WTC11 (cell line): ENCODE measurements around the gene ESYT2. TPM values are rescaled to one million over a fixed set of nuclear protein-coding genes. Genes with fewer than 3 reads are reported as not detected.

Source experiments
- ATAC-seq: fragments of 200-7000 bp; cut with Tn5 transposase; 2 replicates; pipeline ENCODE4 v1.10.0; 2021; ENCODE audit warnings: mild to moderate bottlenecking, moderate library complexity
- CTCF ChIA-PET: fragments of 300-600 bp; sonication (Branson Sonifier 250); formaldehyde crosslinking; loops from one replicate; lab custom pipeline; 2021; ENCODE audit warnings: antibody characterized with exemption; lab: Charles Lee
- POLR2A ChIA-PET: fragments of 350-600 bp; sonication (Branson Sonifier 250); formaldehyde crosslinking; loops from one replicate; lab custom pipeline; 2021; ENCODE audit warnings: antibody characterized with exemption; lab: Charles Lee
- DNase-seq: peaks from one replicate; pipeline ENCODE4 v3.0.0; 2021; ENCODE audit warnings: low spot score
- H3K27ac Mint-ChIP-seq: 2 replicates; pipeline ENCODE4 v1.8.0; 2021; ENCODE audit warnings: mixed read lengths
- H3K27me3 Mint-ChIP-seq: 2 replicates; pipeline ENCODE4 v1.8.0; 2021; ENCODE audit warnings: low read depth, mild to moderate bottlenecking, moderate library complexity, mixed read lengths
- H3K36me3 Mint-ChIP-seq: 2 replicates; pipeline ENCODE4 v1.8.0; 2021; ENCODE audit warnings: mixed read lengths
- H3K4me1 Mint-ChIP-seq: 2 replicates; pipeline ENCODE4 v1.8.0; 2022; ENCODE audit warnings: mixed read lengths
- H3K4me3 Mint-ChIP-seq: 2 replicates; pipeline ENCODE4 v1.8.0; 2021; ENCODE audit warnings: mild to moderate bottlenecking, moderate library complexity, mixed read lengths
- H3K9me3 Mint-ChIP-seq: 2 replicates; pipeline ENCODE4 v1.8.0; 2021; ENCODE audit warnings: mixed read lengths
- FOXP1 ChIP-seq: sonication (generic); formaldehyde crosslinking; IDR thresholded peaks from 2 replicates; pipeline ENCODE4 v1.8.0; 2022; ENCODE audit warnings: missing genetic modification reagents, mild to moderate bottlenecking, moderate library complexity, borderline replicate concordance
- GRHL2 ChIP-seq: fragments of 250-450 bp; sonication (Bioruptor Pico); IDR thresholded peaks from 2 replicates; pipeline ENCODE4 v1.8.0; 2022; ENCODE audit warnings: mild to moderate bottlenecking, moderate library complexity; ENCODE audit not compliant: insufficient replicate concordance, severe bottlenecking
- MYBL2 ChIP-seq: sonication (generic); formaldehyde crosslinking; IDR thresholded peaks from 2 replicates; pipeline ENCODE4 v1.8.1; 2023; ENCODE audit warnings: mild to moderate bottlenecking, moderate library complexity, missing genetic modification reagents
- TEAD1 ChIP-seq: sonication (generic); formaldehyde crosslinking; IDR thresholded peaks from 2 replicates; pipeline ENCODE4 v1.8.0; 2022; ENCODE audit warnings: mild to moderate bottlenecking, missing genetic modification reagents
- ZNF121 ChIP-seq: sonication (generic); formaldehyde crosslinking; IDR thresholded peaks from 2 replicates; pipeline ENCODE4 v1.8.0; 2023; ENCODE audit warnings: missing genetic modification reagents
- ZNF317 ChIP-seq: sonication (generic); formaldehyde crosslinking; IDR thresholded peaks from 2 replicates; pipeline ENCODE4 v1.8.1; 2023; ENCODE audit warnings: low read depth, mild to moderate bottlenecking, moderate library complexity, missing genetic modification reagents, borderline replicate concordance
- ZNF416 ChIP-seq: fragments of 250-450 bp; sonication (Bioruptor Pico); IDR thresholded peaks from 2 replicates; pipeline ENCODE4 v1.9.0; 2021; ENCODE audit warnings: mild to moderate bottlenecking, inconsistent platforms
- total RNA-seq: library from RNA; stranded (reverse); gene quantifications from 3 replicates; pipeline ENCODE4 v1.2.3, GENCODE V29; 2021
- TF ChIP-seq, protein P1 (sequence below): sonication (generic); formaldehyde crosslinking; IDR thresholded peaks from 2 replicates; pipeline ENCODE4 v1.8.1; 2022; ENCODE audit warnings: mild to moderate bottlenecking, missing genetic modification reagents, moderate library complexity, borderline replicate concordance
- TF ChIP-seq, protein P2 (sequence below): fragments of 250-450 bp; sonication (Bioruptor Pico); IDR thresholded peaks from 2 replicates; pipeline ENCODE4 v1.9.0; 2021; ENCODE audit warnings: mild to moderate bottlenecking, borderline replicate concordance
- TF ChIP-seq, protein P3 (sequence below): sonication (generic); formaldehyde crosslinking; IDR thresholded peaks from 2 replicates; pipeline ENCODE4 v1.8.1; 2023; ENCODE audit warnings: mild to moderate bottlenecking, missing genetic modification reagents, moderate library complexity
- TF ChIP-seq, protein P4 (sequence below): sonication (generic); formaldehyde crosslinking; IDR thresholded peaks from 2 replicates; pipeline ENCODE4 v1.8.0; 2022; ENCODE audit warnings: mild to moderate bottlenecking, missing genetic modification reagents
- TF ChIP-seq, protein P5 (sequence below): sonication (generic); formaldehyde crosslinking; IDR thresholded peaks from 2 replicates; pipeline ENCODE4 v1.8.0; 2023; ENCODE audit warnings: missing genetic modification reagents, mild to moderate bottlenecking, borderline replicate concordance
- TF ChIP-seq, protein P6 (sequence below): sonication (generic); formaldehyde crosslinking; IDR thresholded peaks from 2 replicates; pipeline ENCODE4 v1.8.1; 2022; ENCODE audit warnings: low read depth, missing genetic modification reagents, borderline replicate concordance

ESYT2 gene
- total RNA-seq, 1 experiment from 2014 or later: 45.1 TPM

DNA sequence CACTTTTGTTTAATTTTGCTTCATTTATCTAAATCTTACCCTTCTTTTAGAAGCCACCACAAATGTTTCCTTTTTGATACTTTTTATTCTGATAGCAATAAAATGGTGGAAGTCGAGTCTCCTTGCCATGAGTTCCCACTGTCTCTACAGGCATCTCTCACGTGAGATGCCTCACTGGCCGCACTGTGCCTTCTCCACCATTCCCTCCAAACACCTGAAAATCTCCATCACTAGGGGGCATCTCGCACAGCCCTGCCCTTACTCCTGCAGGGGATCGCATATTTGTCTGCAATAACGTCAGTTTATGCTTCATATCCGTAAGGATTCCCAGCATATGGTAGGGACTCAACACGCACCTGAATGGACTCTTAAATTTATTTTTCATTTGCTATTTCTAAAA, 68.4 kb downstream of the ESYT2 start:
- TF ChIP-seq, protein P1, sequence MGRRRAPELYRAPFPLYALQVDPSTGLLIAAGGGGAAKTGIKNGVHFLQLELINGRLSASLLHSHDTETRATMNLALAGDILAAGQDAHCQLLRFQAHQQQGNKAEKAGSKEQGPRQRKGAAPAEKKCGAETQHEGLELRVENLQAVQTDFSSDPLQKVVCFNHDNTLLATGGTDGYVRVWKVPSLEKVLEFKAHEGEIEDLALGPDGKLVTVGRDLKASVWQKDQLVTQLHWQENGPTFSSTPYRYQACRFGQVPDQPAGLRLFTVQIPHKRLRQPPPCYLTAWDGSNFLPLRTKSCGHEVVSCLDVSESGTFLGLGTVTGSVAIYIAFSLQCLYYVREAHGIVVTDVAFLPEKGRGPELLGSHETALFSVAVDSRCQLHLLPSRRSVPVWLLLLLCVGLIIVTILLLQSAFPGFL (CRISPR knock-in tag): no peak
- TF ChIP-seq, protein P2, sequence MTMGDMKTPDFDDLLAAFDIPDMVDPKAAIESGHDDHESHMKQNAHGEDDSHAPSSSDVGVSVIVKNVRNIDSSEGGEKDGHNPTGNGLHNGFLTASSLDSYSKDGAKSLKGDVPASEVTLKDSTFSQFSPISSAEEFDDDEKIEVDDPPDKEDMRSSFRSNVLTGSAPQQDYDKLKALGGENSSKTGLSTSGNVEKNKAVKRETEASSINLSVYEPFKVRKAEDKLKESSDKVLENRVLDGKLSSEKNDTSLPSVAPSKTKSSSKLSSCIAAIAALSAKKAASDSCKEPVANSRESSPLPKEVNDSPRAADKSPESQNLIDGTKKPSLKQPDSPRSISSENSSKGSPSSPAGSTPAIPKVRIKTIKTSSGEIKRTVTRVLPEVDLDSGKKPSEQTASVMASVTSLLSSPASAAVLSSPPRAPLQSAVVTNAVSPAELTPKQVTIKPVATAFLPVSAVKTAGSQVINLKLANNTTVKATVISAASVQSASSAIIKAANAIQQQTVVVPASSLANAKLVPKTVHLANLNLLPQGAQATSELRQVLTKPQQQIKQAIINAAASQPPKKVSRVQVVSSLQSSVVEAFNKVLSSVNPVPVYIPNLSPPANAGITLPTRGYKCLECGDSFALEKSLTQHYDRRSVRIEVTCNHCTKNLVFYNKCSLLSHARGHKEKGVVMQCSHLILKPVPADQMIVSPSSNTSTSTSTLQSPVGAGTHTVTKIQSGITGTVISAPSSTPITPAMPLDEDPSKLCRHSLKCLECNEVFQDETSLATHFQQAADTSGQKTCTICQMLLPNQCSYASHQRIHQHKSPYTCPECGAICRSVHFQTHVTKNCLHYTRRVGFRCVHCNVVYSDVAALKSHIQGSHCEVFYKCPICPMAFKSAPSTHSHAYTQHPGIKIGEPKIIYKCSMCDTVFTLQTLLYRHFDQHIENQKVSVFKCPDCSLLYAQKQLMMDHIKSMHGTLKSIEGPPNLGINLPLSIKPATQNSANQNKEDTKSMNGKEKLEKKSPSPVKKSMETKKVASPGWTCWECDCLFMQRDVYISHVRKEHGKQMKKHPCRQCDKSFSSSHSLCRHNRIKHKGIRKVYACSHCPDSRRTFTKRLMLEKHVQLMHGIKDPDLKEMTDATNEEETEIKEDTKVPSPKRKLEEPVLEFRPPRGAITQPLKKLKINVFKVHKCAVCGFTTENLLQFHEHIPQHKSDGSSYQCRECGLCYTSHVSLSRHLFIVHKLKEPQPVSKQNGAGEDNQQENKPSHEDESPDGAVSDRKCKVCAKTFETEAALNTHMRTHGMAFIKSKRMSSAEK (CRISPR knock-in tag): no peak
- TF ChIP-seq ZNF416: no peak
- TF ChIP-seq, protein P3, sequence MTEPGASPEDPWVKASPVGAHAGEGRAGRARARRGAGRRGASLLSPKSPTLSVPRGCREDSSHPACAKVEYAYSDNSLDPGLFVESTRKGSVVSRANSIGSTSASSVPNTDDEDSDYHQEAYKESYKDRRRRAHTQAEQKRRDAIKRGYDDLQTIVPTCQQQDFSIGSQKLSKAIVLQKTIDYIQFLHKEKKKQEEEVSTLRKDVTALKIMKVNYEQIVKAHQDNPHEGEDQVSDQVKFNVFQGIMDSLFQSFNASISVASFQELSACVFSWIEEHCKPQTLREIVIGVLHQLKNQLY (CRISPR knock-in tag): no peak
- TF ChIP-seq, protein P4, sequence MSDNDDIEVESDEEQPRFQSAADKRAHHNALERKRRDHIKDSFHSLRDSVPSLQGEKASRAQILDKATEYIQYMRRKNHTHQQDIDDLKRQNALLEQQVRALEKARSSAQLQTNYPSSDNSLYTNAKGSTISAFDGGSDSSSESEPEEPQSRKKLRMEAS (CRISPR knock-in tag): no peak
- no peak for TF ChIP-seq MYBL2 (CRISPR knock-in tag)
- no peak for TF ChIP-seq ZNF317 (CRISPR knock-in tag)
- TF ChIP-seq, protein P5, sequence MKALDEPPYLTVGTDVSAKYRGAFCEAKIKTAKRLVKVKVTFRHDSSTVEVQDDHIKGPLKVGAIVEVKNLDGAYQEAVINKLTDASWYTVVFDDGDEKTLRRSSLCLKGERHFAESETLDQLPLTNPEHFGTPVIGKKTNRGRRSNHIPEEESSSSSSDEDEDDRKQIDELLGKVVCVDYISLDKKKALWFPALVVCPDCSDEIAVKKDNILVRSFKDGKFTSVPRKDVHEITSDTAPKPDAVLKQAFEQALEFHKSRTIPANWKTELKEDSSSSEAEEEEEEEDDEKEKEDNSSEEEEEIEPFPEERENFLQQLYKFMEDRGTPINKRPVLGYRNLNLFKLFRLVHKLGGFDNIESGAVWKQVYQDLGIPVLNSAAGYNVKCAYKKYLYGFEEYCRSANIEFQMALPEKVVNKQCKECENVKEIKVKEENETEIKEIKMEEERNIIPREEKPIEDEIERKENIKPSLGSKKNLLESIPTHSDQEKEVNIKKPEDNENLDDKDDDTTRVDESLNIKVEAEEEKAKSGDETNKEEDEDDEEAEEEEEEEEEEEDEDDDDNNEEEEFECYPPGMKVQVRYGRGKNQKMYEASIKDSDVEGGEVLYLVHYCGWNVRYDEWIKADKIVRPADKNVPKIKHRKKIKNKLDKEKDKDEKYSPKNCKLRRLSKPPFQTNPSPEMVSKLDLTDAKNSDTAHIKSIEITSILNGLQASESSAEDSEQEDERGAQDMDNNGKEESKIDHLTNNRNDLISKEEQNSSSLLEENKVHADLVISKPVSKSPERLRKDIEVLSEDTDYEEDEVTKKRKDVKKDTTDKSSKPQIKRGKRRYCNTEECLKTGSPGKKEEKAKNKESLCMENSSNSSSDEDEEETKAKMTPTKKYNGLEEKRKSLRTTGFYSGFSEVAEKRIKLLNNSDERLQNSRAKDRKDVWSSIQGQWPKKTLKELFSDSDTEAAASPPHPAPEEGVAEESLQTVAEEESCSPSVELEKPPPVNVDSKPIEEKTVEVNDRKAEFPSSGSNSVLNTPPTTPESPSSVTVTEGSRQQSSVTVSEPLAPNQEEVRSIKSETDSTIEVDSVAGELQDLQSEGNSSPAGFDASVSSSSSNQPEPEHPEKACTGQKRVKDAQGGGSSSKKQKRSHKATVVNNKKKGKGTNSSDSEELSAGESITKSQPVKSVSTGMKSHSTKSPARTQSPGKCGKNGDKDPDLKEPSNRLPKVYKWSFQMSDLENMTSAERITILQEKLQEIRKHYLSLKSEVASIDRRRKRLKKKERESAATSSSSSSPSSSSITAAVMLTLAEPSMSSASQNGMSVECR (CRISPR knock-in tag): no peak
- TF ChIP-seq TEAD1: no peak
- Mint-ChIP-seq H3K27ac (no peak overlapping the region), H3K36me3 (peaks cover 61% of the 10 kb centered on the region), H3K4me3 (no peak overlapping the region), H3K9me3 (no peaks in the 10 kb centered on the region), H3K27me3 (no peaks in the 10 kb centered on the region), H3K4me1 (peaks cover 5% of the 10 kb centered on the region; the same call in 1 of the 2 replicates)
- ATAC-seq: peak; percentile 60; the same call in 1 of the 2 replicates
- POLR2A ChIA-PET: no interaction called here
- no peak for DNase-seq
- CTCF ChIA-PET: interaction anchor here (1.6 kb wide), 1 partner anchor 216 kb away, joined by 4 read pairs; no protein-coding TSS in a partner anchor

DNA sequence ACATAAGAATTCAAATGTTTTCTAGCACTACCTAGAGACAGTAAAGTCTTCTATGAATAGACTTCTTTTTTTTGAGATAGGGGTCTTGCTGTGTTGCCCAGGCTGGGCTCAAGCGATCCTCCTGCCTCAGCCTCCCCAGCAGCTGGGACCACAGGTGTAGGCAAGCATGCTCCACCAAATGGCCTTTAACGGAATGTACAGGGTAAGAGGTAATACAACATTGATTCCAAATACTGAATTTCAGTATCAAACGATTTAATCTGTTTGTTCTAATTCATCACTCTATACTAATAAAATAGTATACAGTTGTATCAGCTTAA, 68.9 kb downstream of the ESYT2 start:
- H3K36me3 Mint-ChIP-seq: peaks cover 64% of the 10 kb centered on the region
- no peak overlapping the region for H3K4me3 Mint-ChIP-seq
- POLR2A ChIA-PET: no interaction called here
- TF ChIP-seq FOXP1 (CRISPR knock-in tag): no peak
- TF ChIP-seq, protein P6, sequence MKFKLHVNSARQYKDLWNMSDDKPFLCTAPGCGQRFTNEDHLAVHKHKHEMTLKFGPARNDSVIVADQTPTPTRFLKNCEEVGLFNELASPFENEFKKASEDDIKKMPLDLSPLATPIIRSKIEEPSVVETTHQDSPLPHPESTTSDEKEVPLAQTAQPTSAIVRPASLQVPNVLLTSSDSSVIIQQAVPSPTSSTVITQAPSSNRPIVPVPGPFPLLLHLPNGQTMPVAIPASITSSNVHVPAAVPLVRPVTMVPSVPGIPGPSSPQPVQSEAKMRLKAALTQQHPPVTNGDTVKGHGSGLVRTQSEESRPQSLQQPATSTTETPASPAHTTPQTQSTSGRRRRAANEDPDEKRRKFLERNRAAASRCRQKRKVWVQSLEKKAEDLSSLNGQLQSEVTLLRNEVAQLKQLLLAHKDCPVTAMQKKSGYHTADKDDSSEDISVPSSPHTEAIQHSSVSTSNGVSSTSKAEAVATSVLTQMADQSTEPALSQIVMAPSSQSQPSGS (CRISPR knock-in tag): no peak
- no peak for TF ChIP-seq GRHL2 (CRISPR knock-in tag)
- TF ChIP-seq ZNF121 (CRISPR knock-in tag): peak; percentile 55; the same call in 1 of the 2 replicates
- TF ChIP-seq, all 79 proteins: peak for 1
- ATAC-seq (no peak), DNase-seq (no peak)
- H3K27me3 Mint-ChIP-seq: no peaks in the 10 kb centered on the region
- H3K27ac Mint-ChIP-seq: no peak overlapping the region
- CTCF ChIA-PET: no interaction called here
- H3K4me1 Mint-ChIP-seq: peaks cover 5% of the 10 kb centered on the region; the same call in 1 of the 2 replicates
- H3K9me3 Mint-ChIP-seq: no peaks in the 10 kb centered on the region
